ENCODE measurements around the gene RALGAPB. TPM values are rescaled to one million over a fixed set of nuclear protein-coding genes. Genes with fewer than 3 reads are reported as not detected.

RALGAPB gene
- total RNA-seq, 2 experiments from 2014 or later, result 30.4 to 31.9 TPM

- CTCF ChIA-PET, result no interaction called here
- Histone ChIP-seq H3K27ac (ENCODE audit: low read depth in 1 of 2, low read length in 2 of 2) (no peak overlapping the region), H3K36me3 (ENCODE audit: insufficient read depth, low read length) (no peaks in the 10 kb centered on the region), H3K4me3 (ENCODE audit: low read length) (no peak overlapping the region), H3K9me3 (ENCODE audit: control insufficient read depth in 1 of 2, insufficient read depth in 1 of 2, low read length in 2 of 2) (peaks cover 0 to 7% of the 10 kb centered on the region in 2 experiments), H3K4me1 (ENCODE audit: insufficient read depth, low read length) (no peaks in the 10 kb centered on the region), H3K27me3 (ENCODE audit: control insufficient read depth in 1 of 2, insufficient read depth in 2 of 2, low read length in 2 of 2) (peaks cover 0 to 5% of the 10 kb centered on the region in 2 experiments)
- Mint-ChIP-seq H3K27me3 (peaks cover 8% of the 10 kb centered on the region), H3K4me3 (no peak overlapping the region), H3K4me1 (ENCODE audit: low read depth) (no peaks in the 10 kb centered on the region), H3K27ac (no peak overlapping the region), H3K9me3 (no peaks in the 10 kb centered on the region), H3K36me3 (ENCODE audit: low read depth) (no peaks in the 10 kb centered on the region)
- no peak for DNase-seq
- no peak for ATAC-seq (ENCODE audit: poor library complexity)
- intact Hi-C loops (cut with DNase I, micrococcal nuclease), result no loop called here
- TF ChIP-seq CTCF (IDR thresholded peaks at IDR 0.05), result no peak
- POLR2A ChIA-PET, result no interaction called here
These were observed 115.7 kb downstream of the RALGAPB start for GRCh38 chr20:38588303-38588702.

GRCh38 chr20:38589351-38589750 is 116.7 kb downstream of the RALGAPB start:
- TF ChIP-seq CTCF (IDR thresholded peaks at IDR 0.05), result no peak
- intact Hi-C loops (cut with DNase I, micrococcal nuclease), result no loop called here
- Histone ChIP-seq H3K27me3 (ENCODE audit: control insufficient read depth in 1 of 2, insufficient read depth in 2 of 2, low read length in 2 of 2) (peaks cover 0 to 1% of the 10 kb centered on the region in 2 experiments), H3K27ac (ENCODE audit: low read depth in 1 of 2, low read length in 2 of 2) (no peak overlapping the region), H3K36me3 (ENCODE audit: insufficient read depth, low read length) (no peaks in the 10 kb centered on the region), H3K4me3 (ENCODE audit: low read length) (no peak overlapping the region), H3K4me1 (ENCODE audit: insufficient read depth, low read length) (no peaks in the 10 kb centered on the region), H3K9me3 (ENCODE audit: control insufficient read depth in 1 of 2, insufficient read depth in 1 of 2, low read length in 2 of 2) (peaks cover 0 to 7% of the 10 kb centered on the region in 2 experiments)
- no peak overlapping the region for H3K4me3 Mint-ChIP-seq
- H3K36me3 Mint-ChIP-seq (ENCODE audit: low read depth), result no peaks in the 10 kb centered on the region
- H3K27ac Mint-ChIP-seq, result no peak overlapping the region
- ChIA-PET CTCF (no interaction called here), POLR2A (no interaction called here)
- no peak for DNase-seq
- H3K9me3 Mint-ChIP-seq, result no peaks in the 10 kb centered on the region
- no peak for ATAC-seq (ENCODE audit: poor library complexity)
- peaks cover 8% of the 10 kb centered on the region for H3K27me3 Mint-ChIP-seq
- H3K4me1 Mint-ChIP-seq (ENCODE audit: low read depth), result no peaks in the 10 kb centered on the region

- Mint-ChIP-seq H3K4me1 (ENCODE audit: low read depth) (no peaks in the 10 kb centered on the region), H3K27ac (no peak overlapping the region), H3K4me3 (no peak overlapping the region), H3K36me3 (ENCODE audit: low read depth) (no peaks in the 10 kb centered on the region), H3K27me3 (peaks cover 8% of the 10 kb centered on the region), H3K9me3 (no peaks in the 10 kb centered on the region)
- Histone ChIP-seq H3K4me1 (ENCODE audit: insufficient read depth, low read length) (no peaks in the 10 kb centered on the region), H3K27ac (ENCODE audit: low read depth in 1 of 2, low read length in 2 of 2) (no peak overlapping the region), H3K36me3 (ENCODE audit: insufficient read depth, low read length) (no peaks in the 10 kb centered on the region), H3K4me3 (ENCODE audit: low read length) (no peak overlapping the region), H3K9me3 (ENCODE audit: control insufficient read depth in 1 of 2, insufficient read depth in 1 of 2, low read length in 2 of 2) (peaks cover 0 to 7% of the 10 kb centered on the region in 2 experiments), H3K27me3 (ENCODE audit: control insufficient read depth in 1 of 2, insufficient read depth in 2 of 2, low read length in 2 of 2) (no peaks in the 10 kb centered on the region)
- DNase-seq (no peak), ATAC-seq (ENCODE audit: poor library complexity) (no peak)
- CTCF ChIA-PET, result no interaction called here
- POLR2A ChIA-PET, result no interaction called here
- intact Hi-C loops (cut with DNase I, micrococcal nuclease), result no loop called here
- no peak for TF ChIP-seq CTCF (IDR thresholded peaks at IDR 0.05)
These were observed 117.5 kb downstream of the RALGAPB start for GRCh38 chr20:38589967-38590675.

Data from CD4-positive, alpha-beta T cell (primary cell).